PC-9 (cell line): ENCODE results near the gene DNM3. TPM values are rescaled to one million over a fixed set of nuclear protein-coding genes. Genes with fewer than 3 reads are reported as not detected.
A peak's percentile ranks its signal among the peaks of the same experiment; 100 is the strongest.

Experiments
- BruUV-seq: library from RNA; stranded (reverse); fragments of 400-500 nt; replicated peaks from 2 replicates; lab custom pipeline; 2021; lab: Mats Ljungman, UMichigan
- CTCF ChIA-PET: fragments of 300-600 bp; sonication (Branson Sonifier 250); formaldehyde crosslinking; loops from one replicate; lab custom pipeline; 2022; ENCODE audit warnings: antibody characterized with exemption; lab: Charles Lee
- POLR2A ChIA-PET: fragments of 300-600 bp; sonication (Branson Sonifier 250); formaldehyde crosslinking; loops from one replicate; lab custom pipeline; 2022; ENCODE audit warnings: antibody characterized with exemption; ENCODE audit not compliant: unreplicated experiment; lab: Charles Lee
- DNase-seq, 2 experiments: peaks; one replicate each; pipeline versions ENCODE4 v3.0.0 to v3.0.0-alpha.2; 2015 to 2022; ENCODE audit warnings: mixed read lengths in 1 of 2
- H2AFZ ChIP-seq: fragments of 200-600 bp; sonication (generic); 2 replicates; pipeline ENCODE4 v1.8.1; 2017; ENCODE audit warnings: antibody characterized with exemption
- H3F3A ChIP-seq: fragments of 200-600 bp; sonication (generic); 2 replicates; pipeline ENCODE4 v1.8.1; 2017; ENCODE audit warnings: antibody characterized with exemption, mild to moderate bottlenecking, low read depth; ENCODE audit not compliant: insufficient read depth
- H3K27ac ChIP-seq: fragments of 200-600 bp; sonication (generic); 2 replicates; pipeline ENCODE4 v1.6.1; 2016; ENCODE audit warnings: mixed run types
- H3K27me3 ChIP-seq: fragments of 200-600 bp; sonication (generic); 2 replicates; pipeline ENCODE4 v1.6.1; 2016; ENCODE audit warnings: low read depth, mixed run types; ENCODE audit not compliant: insufficient read depth
- H3K36me3 ChIP-seq: fragments of 200-600 bp; sonication (generic); 2 replicates; pipeline ENCODE4 v1.6.1; 2016; ENCODE audit warnings: low read depth, mixed run types
- H3K4me1 ChIP-seq: fragments of 200-600 bp; sonication (generic); replicated peaks from 2 replicates; pipeline ENCODE4 v1.6.1; 2016; ENCODE audit warnings: mixed run types; ENCODE audit not compliant: insufficient read depth
- H3K4me2 ChIP-seq: fragments of 200-600 bp; sonication (generic); 2 replicates; pipeline ENCODE4 v1.6.1; 2017; ENCODE audit warnings: mixed run types
- H3K4me3 ChIP-seq: fragments of 200-600 bp; sonication (generic); 2 replicates; pipeline ENCODE4 v1.6.1; 2016; ENCODE audit warnings: mixed run types
- H3K79me2 ChIP-seq: fragments of 200-600 bp; sonication (generic); 2 replicates; pipeline ENCODE4 v1.6.1; 2017; ENCODE audit warnings: low read depth, mixed run types
- H3K9me2 ChIP-seq: fragments of 200-600 bp; sonication (generic); 2 replicates; pipeline ENCODE4 v1.8.1; 2017; ENCODE audit warnings: mild to moderate bottlenecking; ENCODE audit not compliant: insufficient read depth
- H3K9me3 ChIP-seq: fragments of 200-600 bp; sonication (generic); 2 replicates; pipeline ENCODE4 v1.8.1; 2016; ENCODE audit warnings: low read depth; ENCODE audit not compliant: insufficient read depth
- H4K20me1 ChIP-seq: fragments of 200-600 bp; sonication (generic); 2 replicates; pipeline ENCODE4 v1.8.1; 2017; ENCODE audit not compliant: insufficient read depth
- CTCF ChIP-seq: fragments of 200-600 bp; sonication (generic); conservative IDR thresholded peaks from 2 replicates; pipeline ENCODE4 v1.6.1; 2017; ENCODE audit warnings: mixed run types, antibody characterized with exemption, mild to moderate bottlenecking, moderate library complexity
- EZH2 ChIP-seq: fragments of 200-600 bp; sonication (generic); IDR thresholded peaks from 2 replicates; pipeline ENCODE4 v1.8.0; 2017; ENCODE audit warnings: antibody characterized with exemption, low read depth
- intact Hi-C: fragments of 100-400 bp; cut with micrococcal nuclease; formaldehyde crosslinking; loops from one replicate; pipeline ENCODE4 v1.10.0; 2022; ENCODE audit not compliant: unreplicated experiment
- total RNA-seq: library from RNA; stranded (reverse); gene quantifications from 2 replicates; pipeline ENCODE4 v1.2.3, GENCODE V29; 2021

Gene DNM3
- total RNA-seq, 1 experiment from 2014 or later = 1.7 TPM

DNA sequence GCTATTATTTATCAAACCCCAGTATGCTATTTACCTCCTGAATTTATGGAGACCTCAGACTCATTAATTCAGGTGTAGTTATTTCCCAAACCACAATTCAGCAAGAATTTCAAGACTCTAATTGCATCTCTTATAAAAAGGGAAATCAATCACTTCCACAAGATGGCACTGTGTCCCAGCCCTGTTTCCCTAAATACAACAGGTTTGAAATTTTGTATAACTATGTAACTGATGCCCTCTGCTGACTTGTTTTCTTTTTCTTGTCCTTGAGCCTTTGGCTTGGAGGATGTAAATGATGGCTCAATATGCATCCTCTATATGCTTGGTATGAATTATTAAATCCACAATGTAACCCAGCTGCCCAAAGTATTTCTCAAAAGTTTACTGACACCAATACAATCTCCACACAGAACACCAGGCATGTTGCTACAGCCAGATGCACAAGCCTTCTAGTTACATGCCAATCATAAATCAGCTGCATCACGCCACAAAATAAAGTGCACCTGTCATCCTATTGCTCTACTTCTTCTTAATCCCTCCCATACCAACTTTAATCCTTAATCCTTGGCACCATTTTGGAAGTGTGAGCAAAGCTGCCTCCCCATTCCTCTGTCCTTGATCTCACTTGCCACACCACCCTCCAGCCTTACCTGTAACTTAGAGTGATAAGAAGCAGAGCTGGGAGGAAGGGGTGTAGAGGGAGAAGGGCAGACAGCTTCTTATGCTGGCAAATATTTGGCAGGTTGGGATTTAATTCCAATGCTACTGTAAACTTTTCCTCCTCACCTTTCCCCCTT lies 588.2 kb downstream of the DNM3 start:
- peaks cover 16% of the 10 kb centered on the region for H3K4me1 ChIP-seq
- H3K9me3 ChIP-seq = no peaks in the 10 kb centered on the region
- POLR2A ChIA-PET = no interaction called here
- H3K27ac ChIP-seq = no peak overlapping the region
- TF ChIP-seq EZH2 (no peak), CTCF (peak; percentile 81)
- H3K4me3 ChIP-seq = no peak overlapping the region
- no peak overlapping the region for H2AFZ ChIP-seq
- H3F3A ChIP-seq = peaks cover 19% of the 10 kb centered on the region; the same call in 1 of the 2 replicates
- no TSS peak for BruUV-seq
- H3K36me3 ChIP-seq = no peaks in the 10 kb centered on the region
- CTCF ChIA-PET = interaction anchor here (0.6 to 0.9 kb wide), 3 partner anchors 14 to 458 kb away, joined by 4 to 8 read pairs (median 6); no protein-coding TSS in a partner anchor
- intact Hi-C loops = loop anchor here (1.0 to 5.0 kb wide), 2 partner anchors 288 to 427 kb away; no protein-coding TSS in a partner anchor
- H4K20me1 ChIP-seq = no peaks in the 10 kb centered on the region
- DNase-seq = peak; percentile 40 to 68
- H3K79me2 ChIP-seq = no peaks in the 10 kb centered on the region
- H3K4me2 ChIP-seq = no peak overlapping the region
- H3K27me3 ChIP-seq = no peaks in the 10 kb centered on the region
- no peaks in the 10 kb centered on the region for H3K9me2 ChIP-seq

GRCh38 chr1:172430128-172430454 lies 588.8 kb downstream of the DNM3 start:
- H4K20me1 ChIP-seq = no peaks in the 10 kb centered on the region
- ChIA-PET CTCF (interaction anchor here (0.6 to 0.9 kb wide), 3 partner anchors 14 to 458 kb away, joined by 4 to 8 read pairs (median 6); no protein-coding TSS in a partner anchor), POLR2A (no interaction called here)
- H3K4me1 ChIP-seq = peaks cover 16% of the 10 kb centered on the region
- no peak overlapping the region for H3K4me3 ChIP-seq
- no peak for DNase-seq
- TF ChIP-seq EZH2 = no peak
- no peak for TF ChIP-seq CTCF
- H3K79me2 ChIP-seq = no peaks in the 10 kb centered on the region
- peaks cover 19% of the 10 kb centered on the region; the same call in 1 of the 2 replicates for H3F3A ChIP-seq
- no peaks in the 10 kb centered on the region for H3K9me2 ChIP-seq
- intact Hi-C loops = loop anchor here (5.0 kb wide), 1 partner anchor 287 kb away; no protein-coding TSS in a partner anchor
- no peak overlapping the region for H3K27ac ChIP-seq
- H3K4me2 ChIP-seq = no peak overlapping the region
- BruUV-seq = no TSS peak
- no peaks in the 10 kb centered on the region for H3K36me3 ChIP-seq
- no peaks in the 10 kb centered on the region for H3K9me3 ChIP-seq
- no peaks in the 10 kb centered on the region for H3K27me3 ChIP-seq
- no peak overlapping the region for H2AFZ ChIP-seq

GRCh38 chr1:172431204-172431603 lies 589.9 kb downstream of the DNM3 start:
- no peaks in the 10 kb centered on the region for H3K27me3 ChIP-seq
- TF ChIP-seq CTCF = no peak
- TF ChIP-seq EZH2 = no peak
- no peaks in the 10 kb centered on the region for H3K36me3 ChIP-seq
- H3K9me2 ChIP-seq = no peaks in the 10 kb centered on the region
- H3K4me2 ChIP-seq = peak overlapping the region; percentile 63; the same call in 1 of the 2 replicates
- ChIA-PET CTCF (interaction anchor here (0.5 to 1.3 kb wide), 2 partner anchors 403 to 445 kb away, joined by 3 to 8 read pairs; no protein-coding TSS in a partner anchor), POLR2A (interaction anchor here (0.6 kb wide), 1 partner anchor 429 kb away, joined by 5 read pairs; no protein-coding TSS in a partner anchor)
- H3K9me3 ChIP-seq = no peaks in the 10 kb centered on the region
- intact Hi-C loops = loop anchor here (5.0 kb wide), 1 partner anchor 286 kb away; no protein-coding TSS in a partner anchor
- H3K27ac ChIP-seq = no peak overlapping the region
- no peaks in the 10 kb centered on the region for H3K79me2 ChIP-seq
- no peak overlapping the region for H2AFZ ChIP-seq
- BruUV-seq = no TSS peak
- H3K4me1 ChIP-seq = peaks cover 16% of the 10 kb centered on the region
- no peak for DNase-seq
- no peak overlapping the region for H3K4me3 ChIP-seq
- no peaks in the 10 kb centered on the region for H4K20me1 ChIP-seq
- peaks cover 19% of the 10 kb centered on the region; the same call in 1 of the 2 replicates for H3F3A ChIP-seq
